GM21423 (cell line): ENCODE results near the gene TGFB2.

Source experiments
- ATAC-seq: cut with Tn5 transposase; IDR thresholded peaks from one replicate; pipeline ENCODE4 v1.9.1; 2021; ENCODE audit warnings: mild to moderate bottlenecking, moderate library complexity; ENCODE audit not compliant: unreplicated experiment

Gene TGFB2

GRCh38 chr1:218330043-218330623 lies 15.0 kb upstream of the TGFB2 start:
- peak; percentile 58 for ATAC-seq

- no peak for ATAC-seq
Measured at GRCh38 chr1:218332416-218332815, 12.7 kb upstream of the TGFB2 start.

GRCh38 chr1:218336328-218336727 lies 8.8 kb upstream of the TGFB2 start:
- ATAC-seq, result no peak

- ATAC-seq, result peak; percentile 70
Measured at GRCh38 chr1:218339267-218339831, 5.8 kb upstream of the TGFB2 start.

GRCh38 chr1:218341325-218341724 lies 3.8 kb upstream of the TGFB2 start:
- ATAC-seq, result no peak

GRCh38 chr1:218342091-218342490 lies 3.0 kb upstream of the TGFB2 start:
- no peak for ATAC-seq

GRCh38 chr1:218345673-218346390 lies 696 bp downstream of the TGFB2 start:
- ATAC-seq, result peak; percentile 68

GRCh38 chr1:218346391-218347204 lies 1.5 kb downstream of the TGFB2 start:
- no peak for ATAC-seq

GRCh38 chr1:218347336-218347722 lies 2.2 kb downstream of the TGFB2 start:
- no peak for ATAC-seq

- ATAC-seq, result no peak
Measured at GRCh38 chr1:218347723-218348627, 2.8 kb downstream of the TGFB2 start.

- ATAC-seq, result no peak
Measured at GRCh38 chr1:218348628-218349071, 3.5 kb downstream of the TGFB2 start.

GRCh38 chr1:218349348-218350034 lies 4.4 kb downstream of the TGFB2 start:
- ATAC-seq, result no peak

- ATAC-seq, result no peak
Measured at GRCh38 chr1:218350035-218350525, 4.9 kb downstream of the TGFB2 start.

- no peak for ATAC-seq
Measured at GRCh38 chr1:218350801-218351266, 5.7 kb downstream of the TGFB2 start.

- peak; percentile 71 for ATAC-seq
Measured at GRCh38 chr1:218351391-218352074, 6.4 kb downstream of the TGFB2 start.

- no peak for ATAC-seq
Measured at GRCh38 chr1:218352075-218352438, 6.9 kb downstream of the TGFB2 start.

GRCh38 chr1:218353656-218354055 lies 8.5 kb downstream of the TGFB2 start:
- no peak for ATAC-seq

- ATAC-seq, result no peak
Measured at GRCh38 chr1:218355278-218355677, 10.1 kb downstream of the TGFB2 start.
